GM12873 (cell line): ENCODE results near the gene SDHAF2.

Experiments
- TF ChIP-seq, protein P1 (sequence below): IDR thresholded peaks from 2 replicates; pipeline ENCODE4 v1.5.1; 2012; ENCODE audit warnings: low read depth, mild to moderate bottlenecking, moderate library complexity, low read length, control low read depth; ENCODE audit not compliant: insufficient read depth; ENCODE audit errors: missing control alignments

The SDHAF2 gene

GRCh38 chr11:61425367-61426131, 4.4 kb upstream of the SDHAF2 start:
- TF ChIP-seq, protein P1, sequence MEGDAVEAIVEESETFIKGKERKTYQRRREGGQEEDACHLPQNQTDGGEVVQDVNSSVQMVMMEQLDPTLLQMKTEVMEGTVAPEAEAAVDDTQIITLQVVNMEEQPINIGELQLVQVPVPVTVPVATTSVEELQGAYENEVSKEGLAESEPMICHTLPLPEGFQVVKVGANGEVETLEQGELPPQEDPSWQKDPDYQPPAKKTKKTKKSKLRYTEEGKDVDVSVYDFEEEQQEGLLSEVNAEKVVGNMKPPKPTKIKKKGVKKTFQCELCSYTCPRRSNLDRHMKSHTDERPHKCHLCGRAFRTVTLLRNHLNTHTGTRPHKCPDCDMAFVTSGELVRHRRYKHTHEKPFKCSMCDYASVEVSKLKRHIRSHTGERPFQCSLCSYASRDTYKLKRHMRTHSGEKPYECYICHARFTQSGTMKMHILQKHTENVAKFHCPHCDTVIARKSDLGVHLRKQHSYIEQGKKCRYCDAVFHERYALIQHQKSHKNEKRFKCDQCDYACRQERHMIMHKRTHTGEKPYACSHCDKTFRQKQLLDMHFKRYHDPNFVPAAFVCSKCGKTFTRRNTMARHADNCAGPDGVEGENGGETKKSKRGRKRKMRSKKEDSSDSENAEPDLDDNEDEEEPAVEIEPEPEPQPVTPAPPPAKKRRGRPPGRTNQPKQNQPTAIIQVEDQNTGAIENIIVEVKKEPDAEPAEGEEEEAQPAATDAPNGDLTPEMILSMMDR, result no peak

DNA sequence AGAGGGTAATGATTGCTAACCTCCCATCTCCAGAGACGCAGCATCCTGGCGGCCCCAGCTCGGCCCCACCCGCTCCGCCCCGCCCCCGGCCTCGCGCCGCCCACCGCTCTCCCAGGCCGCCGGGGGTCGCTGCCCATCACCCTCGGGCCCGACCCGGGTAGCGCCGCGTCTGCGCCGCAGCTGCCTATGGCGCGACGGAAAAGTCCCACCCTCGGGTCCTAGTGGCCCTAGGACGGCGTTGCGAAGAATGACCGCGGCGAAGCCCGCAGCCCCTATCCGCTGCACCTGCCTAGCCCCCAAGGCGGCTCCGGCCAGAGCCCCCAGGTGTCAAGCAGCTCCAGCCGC, 606 bp upstream of the SDHAF2 start:
- TF ChIP-seq, protein P1, result peak; percentile 25

DNA sequence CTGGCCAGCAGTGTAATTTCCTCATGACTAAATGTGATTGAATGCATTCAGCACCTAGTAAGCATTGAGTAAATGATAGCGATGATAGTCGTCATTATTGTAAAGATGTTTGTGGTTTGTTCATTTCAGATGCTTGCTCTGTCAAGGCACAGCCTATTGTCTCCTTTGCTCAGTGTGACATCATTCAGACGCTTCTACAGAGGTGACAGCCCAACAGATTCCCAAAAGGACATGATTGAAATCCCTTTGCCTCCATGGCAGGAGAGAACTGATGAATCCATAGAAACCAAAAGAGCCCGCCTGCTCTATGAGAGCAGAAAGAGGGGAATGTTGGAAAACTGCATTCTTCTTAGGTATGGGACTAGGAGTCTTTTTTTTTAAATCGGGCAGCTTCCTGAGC, 7.6 kb downstream of the SDHAF2 start:
- TF ChIP-seq, protein P1, result no peak

- TF ChIP-seq, protein P1, result no peak
These were observed 9.7 kb downstream of the SDHAF2 start for GRCh38 chr11:61439615-61440014.

GRCh38 chr11:61442616-61443015, 12.7 kb downstream of the SDHAF2 start:
- TF ChIP-seq, protein P1, result no peak

DNA sequence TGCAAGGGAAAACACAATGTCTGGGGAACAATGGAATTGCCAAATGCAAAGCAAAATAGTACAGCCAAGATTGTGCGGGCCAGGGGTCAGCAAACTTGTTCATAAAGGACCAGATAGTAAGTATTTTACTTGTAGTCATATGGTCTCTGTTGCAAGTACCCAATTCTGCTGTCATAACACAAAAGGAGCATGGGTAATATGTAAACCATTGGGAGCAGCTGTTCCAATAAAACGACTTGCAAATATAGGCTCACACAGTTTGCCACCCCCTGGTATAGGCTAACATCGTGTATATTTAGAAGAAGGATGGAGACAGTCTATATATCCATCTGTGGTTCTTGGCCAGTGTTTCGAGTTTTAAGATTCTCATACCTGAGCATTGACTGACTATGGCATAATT, 15.6 kb downstream of the SDHAF2 start:
- TF ChIP-seq, protein P1, result no peak

GRCh38 chr11:61446211-61446651, 16.3 kb downstream of the SDHAF2 start:
- TF ChIP-seq, protein P1, result peak; percentile 92
